Astrocyte of the hippocampus (primary cell): ENCODE measurements around the gene GALNS.
"Not testable (repeated sequence)": the region's sequence is repeated elsewhere in the genome, so short reads cannot be mapped to it uniquely, and the experiment has no call there.

Experiments
- DNase-seq: peaks from one replicate; pipeline ENCODE4 v3.0.0; 2011; ENCODE audit warnings: low read depth, low spot score

Gene GALNS

GRCh38 chr16:88838566-88838965 is 18.2 kb downstream of the GALNS start:
- no peak for DNase-seq

- DNase-seq, result no peak
These were observed 18.9 kb downstream of the GALNS start for GRCh38 chr16:88837806-88838205.

- DNase-seq, result no peak
These were observed 20.0 kb downstream of the GALNS start for GRCh38 chr16:88836791-88837190.

- no peak for DNase-seq
These were observed 20.9 kb downstream of the GALNS start for GRCh38 chr16:88835818-88836217.

GRCh38 chr16:88835383-88835782 is 21.4 kb downstream of the GALNS start:
- peak; percentile 56 for DNase-seq

- DNase-seq, result no peak
These were observed 22.1 kb downstream of the GALNS start for GRCh38 chr16:88834670-88835069.

GRCh38 chr16:88833086-88833485 is 23.7 kb downstream of the GALNS start:
- DNase-seq, result no peak

- DNase-seq, result peak; percentile 38
These were observed 24.9 kb downstream of the GALNS start for GRCh38 chr16:88831838-88832237.

- DNase-seq, result no peak
These were observed 26.0 kb downstream of the GALNS start for GRCh38 chr16:88830783-88831182.

GRCh38 chr16:88830258-88830657 is 26.5 kb downstream of the GALNS start:
- no peak for DNase-seq

- DNase-seq, result no peak
These were observed 28.0 kb downstream of the GALNS start for GRCh38 chr16:88828711-88829110.

- no peak for DNase-seq
These were observed 29.0 kb downstream of the GALNS start for GRCh38 chr16:88827727-88828126.

GRCh38 chr16:88826070-88826840 is 30.5 kb downstream of the GALNS start:
- no peak for DNase-seq

- no peak for DNase-seq
These were observed 31.6 kb downstream of the GALNS start for GRCh38 chr16:88825146-88825545.

- DNase-seq, result no peak
These were observed 32.3 kb downstream of the GALNS start for GRCh38 chr16:88824256-88825077.

- DNase-seq, result not testable (repeated sequence)
These were observed 33.1 kb downstream of the GALNS start for GRCh38 chr16:88823646-88824045.

GRCh38 chr16:88822281-88823040 is 34.3 kb downstream of the GALNS start:
- no peak for DNase-seq

GRCh38 chr16:88821168-88821850 is 35.4 kb downstream of the GALNS start:
- no peak for DNase-seq

GRCh38 chr16:88820385-88821025 is 36.2 kb downstream of the GALNS start:
- DNase-seq, result no peak

- no peak for DNase-seq
These were observed 37.6 kb downstream of the GALNS start for GRCh38 chr16:88819126-88819525.

GRCh38 chr16:88818575-88818874 is 38.2 kb downstream of the GALNS start:
- DNase-seq, result no peak
